NOMO-1 (cell line): ENCODE measurements around the gene RNU1-3.
"Not testable (repeated sequence)": the region's sequence is repeated elsewhere in the genome, so short reads cannot be mapped to it uniquely, and the experiment has no call there.

Source experiments
- DNase-seq, 2 experiments: peaks; one replicate each; lab custom pipeline; 2025; ENCODE audit not compliant: unreplicated experiment in 2 of 2; lab: John Stamatoyannopoulos, UW

RNU1-3 gene

DNA sequence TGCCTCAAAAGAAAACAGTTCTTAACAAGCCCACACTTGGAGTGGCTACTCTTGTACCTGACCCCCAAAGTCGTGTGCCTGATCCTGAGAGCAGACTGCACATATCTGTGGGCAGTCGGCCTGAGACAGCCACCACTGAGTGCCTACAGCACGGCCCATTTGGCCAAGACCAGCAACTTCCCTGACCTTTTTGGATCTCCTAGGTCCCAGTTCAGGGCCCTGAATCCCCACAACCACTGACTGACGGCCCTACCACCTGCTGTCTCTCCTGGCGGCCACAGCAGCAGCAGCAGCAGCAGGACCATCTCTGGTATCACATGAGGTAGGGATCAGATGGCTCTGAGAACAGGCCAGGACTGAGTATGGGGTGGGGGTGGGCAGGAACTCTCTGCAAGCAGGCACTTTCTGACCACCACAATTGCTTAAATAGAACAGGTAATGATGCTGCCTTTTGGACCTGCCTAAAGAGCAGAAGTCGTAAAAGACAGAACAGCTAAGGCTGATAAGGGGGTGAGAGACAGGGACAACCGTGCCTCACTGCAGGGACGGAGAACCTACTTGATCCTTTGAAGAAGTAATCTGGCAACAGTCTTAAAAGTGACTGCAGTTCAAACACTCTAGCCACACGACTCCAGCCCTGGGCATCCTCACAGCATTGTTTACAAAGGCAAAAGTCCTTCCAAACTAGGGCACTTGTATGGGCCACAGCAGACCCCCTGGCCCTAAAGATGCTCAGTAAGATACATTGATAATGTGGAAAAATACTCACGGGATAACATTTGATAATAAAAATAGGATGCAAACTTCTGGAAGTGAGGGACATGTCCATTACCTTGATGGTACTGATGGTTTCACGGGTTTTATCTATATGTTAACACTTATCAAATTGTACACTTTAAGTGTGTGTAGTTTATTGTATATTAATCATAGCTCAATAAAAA lies 27.4 kb downstream of the RNU1-3 start:
- not testable (repeated sequence) for DNase-seq

DNA sequence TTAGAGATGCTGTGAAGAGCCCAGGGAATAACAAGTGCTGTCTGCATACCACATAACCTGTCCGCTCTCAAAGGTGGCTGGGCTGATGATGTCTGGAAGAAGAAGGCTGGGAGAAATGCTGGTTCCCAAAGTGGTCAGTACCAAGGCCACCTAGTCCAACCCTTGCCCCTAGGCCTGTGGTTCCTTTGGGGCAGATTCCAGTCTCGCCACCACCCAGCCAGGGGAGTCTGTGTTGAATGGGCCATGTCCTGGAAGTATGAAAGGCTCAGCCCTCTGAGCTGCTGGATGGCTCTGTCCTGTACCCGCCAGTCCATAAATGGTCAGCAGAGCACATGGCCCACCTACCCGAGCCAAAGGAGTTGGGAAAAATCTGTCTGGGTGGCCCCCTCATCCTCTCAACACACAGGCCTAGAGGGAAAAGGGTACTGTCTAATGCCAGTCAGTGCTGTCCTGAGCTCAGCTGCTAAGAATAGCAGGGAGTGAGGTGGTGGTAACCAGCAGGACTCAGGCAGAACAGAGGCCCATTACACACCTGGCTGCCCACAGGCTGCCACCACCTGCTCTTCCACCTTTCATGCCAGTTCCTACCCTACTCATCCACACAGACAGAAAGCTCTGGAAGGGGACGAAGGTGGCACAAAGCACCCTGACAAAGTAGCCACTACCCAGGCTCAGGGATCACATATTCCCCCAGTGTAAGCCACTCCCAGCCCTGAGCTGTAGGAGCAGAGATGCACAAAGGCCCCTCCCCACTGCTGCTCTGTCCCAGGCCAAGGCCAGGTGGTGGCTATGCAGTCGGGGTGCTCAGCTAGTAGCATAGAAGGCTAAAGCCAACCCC lies 28.6 kb downstream of the RNU1-3 start:
- DNase-seq = not testable (repeated sequence)

DNA sequence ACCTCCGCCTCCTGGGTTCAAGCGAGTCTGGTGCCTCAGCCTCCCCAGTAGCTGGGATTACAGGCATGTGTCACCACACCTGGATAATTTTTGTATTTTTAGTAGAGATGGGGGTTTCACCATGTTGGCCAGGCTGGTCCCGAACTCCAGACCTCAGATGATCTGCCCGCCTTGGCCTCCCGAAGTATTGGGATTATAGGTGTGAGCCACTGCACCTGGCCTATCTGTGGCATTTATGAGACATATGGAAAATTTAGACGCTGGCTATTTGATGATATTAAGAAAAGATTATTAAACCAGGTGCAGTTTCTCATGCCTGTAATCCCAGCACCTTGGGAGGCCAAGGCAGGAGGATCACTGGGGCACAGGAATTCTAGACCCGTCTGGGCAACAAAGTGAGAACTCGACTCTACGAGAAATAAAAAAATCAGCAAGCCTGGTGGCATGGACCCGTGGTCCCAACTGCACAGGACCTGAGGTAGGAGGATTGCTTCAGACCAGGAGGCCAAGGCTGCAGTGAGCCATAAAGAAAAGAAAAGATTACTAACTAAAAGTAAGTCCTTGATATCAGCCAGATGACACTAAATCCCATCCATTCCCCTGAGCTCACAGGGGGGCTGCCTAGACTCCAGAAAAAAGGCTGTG lies 30.1 kb downstream of the RNU1-3 start:
- not testable (repeated sequence) for DNase-seq

DNA sequence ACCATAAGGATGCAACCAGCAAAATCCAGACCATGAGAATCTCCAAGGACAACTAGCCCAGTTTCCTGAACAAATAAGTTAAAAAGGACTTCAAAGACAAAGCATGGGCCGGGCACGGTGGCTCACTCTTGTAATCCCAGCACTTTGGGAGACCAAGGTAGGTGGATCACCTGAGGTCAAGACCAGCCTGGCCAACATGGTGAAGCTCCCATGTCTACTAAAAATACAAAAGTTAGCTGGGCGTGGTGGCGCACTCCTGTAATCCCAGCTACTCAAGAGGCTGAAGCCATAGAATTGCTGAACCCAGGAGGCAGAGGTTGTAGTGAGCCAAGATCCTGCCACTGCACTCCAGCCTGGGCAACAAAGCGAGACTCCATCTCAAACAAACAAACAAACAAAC lies 30.8 kb downstream of the RNU1-3 start:
- DNase-seq = not testable (repeated sequence)

DNA sequence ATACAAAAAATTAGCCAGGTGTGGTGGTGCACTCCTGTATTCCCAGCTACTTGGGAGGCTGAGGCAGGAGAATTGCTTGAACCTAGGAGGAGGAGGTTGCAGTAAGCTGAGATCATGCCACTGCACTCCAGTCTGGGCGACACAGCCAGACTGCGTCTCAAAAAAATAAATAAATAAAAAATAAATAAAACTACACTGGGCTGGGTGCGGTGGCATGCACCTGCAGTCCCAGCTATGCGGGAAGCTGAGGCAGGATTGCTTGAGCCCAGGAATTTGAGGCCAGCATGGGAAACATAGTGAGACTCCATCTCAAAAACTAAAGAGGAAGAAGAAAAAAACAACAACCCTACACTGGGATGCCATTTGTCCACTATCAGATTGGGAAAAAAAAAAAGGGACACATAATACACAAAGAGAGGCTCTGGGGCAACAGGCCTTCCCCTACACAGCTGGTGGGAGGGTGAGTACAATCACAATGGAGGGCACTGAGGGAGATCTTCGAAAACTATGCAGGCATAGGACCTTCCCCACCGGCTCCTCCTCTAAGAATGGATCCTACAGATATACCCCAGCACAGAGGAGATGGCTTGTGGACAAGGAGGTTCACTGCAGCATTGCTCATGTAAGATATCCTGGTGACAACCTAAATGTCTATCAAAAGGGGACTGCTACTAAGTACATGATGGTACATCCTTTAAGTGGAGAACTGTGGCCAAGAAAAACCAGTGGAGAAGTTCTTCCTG lies 33.0 kb downstream of the RNU1-3 start:
- DNase-seq = not testable (repeated sequence)

DNA sequence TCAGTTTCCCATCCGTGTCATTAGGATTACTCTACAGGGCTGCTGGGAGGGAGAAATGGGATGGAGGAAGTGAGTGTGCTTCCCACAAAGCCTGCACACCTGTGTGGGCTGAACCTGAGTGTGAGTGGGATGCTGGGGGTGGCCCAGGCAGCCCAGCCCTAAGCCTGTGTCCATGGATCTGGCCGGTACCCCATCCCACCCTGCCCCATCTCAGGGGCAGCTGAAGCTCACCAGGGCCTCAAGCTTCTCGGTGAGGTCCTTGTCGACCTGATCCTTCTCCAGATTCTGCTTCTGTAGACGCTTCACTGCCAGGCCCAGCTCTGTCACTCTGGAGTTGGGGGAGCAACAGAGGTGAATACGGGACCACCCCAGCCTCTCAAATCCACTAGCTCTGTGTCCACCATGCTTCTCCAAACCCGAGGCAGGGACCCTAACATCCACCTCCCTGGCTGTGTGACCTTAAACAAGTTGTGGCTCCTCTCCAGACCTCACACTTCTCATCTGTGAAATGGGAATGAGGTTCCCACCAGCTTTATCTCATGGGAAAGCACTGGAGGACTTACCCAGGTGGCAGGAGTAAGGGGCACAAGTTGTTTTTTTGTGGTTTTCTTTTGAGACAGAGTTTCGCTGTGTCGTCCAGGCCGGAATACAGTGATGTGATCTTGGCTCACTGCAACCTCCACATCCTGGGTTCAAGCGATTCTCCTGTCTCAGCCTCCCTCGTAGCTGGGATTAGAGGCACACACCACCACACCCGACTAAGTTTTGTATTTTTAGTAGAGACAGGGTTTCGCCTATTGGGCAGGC lies 34.5 kb downstream of the RNU1-3 start:
- not testable (repeated sequence) for DNase-seq

DNA sequence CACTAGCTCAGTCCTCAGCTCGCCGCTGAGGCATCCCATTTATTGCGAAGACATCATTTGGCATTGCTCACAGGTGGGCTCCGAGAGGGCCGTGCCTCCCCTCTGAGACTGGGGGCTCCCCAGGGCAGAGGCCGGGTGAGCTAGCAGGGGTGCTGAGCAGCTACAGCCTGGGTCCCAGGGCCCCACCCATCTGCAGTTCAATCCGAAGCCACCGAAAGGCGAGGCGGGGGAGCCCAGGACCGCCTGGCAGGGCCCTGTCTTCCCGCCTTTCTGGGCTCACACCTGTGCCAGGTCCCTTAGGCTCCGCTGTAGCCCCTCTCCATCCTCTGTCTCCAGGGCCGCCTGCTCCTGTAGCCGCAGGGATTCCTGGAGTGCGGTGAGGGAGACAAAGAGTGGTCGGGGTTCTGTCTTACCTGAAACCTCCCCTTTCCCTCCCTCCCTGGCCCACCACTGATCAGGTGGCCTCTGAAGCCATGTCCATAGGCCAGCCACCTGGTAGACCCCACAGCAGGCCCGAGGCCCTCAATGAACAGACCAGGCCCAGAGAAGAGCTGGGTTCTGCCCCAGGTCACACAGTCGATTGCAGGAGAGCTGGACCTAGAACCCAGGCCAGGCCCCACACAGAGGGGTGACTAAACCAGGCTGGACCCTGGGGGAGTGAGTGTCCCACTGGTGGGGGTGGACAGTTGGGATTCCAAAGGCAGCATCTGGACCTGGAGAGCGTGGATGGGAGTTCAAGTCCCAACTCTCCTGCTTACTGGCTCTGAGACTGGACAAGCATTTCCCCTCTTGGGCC lies 35.3 kb downstream of the RNU1-3 start:
- no peak for DNase-seq

DNA sequence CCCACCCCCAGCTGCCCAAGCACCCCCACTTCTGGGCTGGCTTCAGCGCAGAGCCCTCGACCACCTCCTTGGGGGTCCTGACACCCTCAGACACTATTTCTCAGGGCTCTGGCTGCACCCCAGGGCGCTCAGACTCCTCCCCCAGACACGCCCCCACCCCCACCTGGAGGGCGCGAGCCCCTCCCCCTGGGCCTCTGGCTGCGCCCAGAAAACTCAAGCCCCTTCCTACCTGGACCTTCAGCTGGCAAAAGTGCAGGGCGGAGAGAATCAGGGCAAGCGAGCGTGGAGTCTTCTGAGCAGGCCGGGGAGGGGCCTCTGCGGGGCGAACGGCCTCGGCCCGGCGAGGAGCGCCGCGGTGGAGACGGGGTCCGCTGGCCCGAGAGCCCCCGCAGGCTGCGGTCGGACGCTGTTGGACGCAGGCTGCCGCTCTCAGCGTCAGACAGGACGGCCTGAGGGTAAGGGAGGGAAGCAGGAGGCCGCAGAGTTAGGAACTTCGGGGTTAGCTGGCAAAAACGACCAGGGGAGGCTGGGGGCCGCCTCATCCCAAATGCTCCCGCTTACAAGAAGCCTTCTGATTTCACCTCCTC lies 36.0 kb downstream of the RNU1-3 start:
- DNase-seq = no peak

DNA sequence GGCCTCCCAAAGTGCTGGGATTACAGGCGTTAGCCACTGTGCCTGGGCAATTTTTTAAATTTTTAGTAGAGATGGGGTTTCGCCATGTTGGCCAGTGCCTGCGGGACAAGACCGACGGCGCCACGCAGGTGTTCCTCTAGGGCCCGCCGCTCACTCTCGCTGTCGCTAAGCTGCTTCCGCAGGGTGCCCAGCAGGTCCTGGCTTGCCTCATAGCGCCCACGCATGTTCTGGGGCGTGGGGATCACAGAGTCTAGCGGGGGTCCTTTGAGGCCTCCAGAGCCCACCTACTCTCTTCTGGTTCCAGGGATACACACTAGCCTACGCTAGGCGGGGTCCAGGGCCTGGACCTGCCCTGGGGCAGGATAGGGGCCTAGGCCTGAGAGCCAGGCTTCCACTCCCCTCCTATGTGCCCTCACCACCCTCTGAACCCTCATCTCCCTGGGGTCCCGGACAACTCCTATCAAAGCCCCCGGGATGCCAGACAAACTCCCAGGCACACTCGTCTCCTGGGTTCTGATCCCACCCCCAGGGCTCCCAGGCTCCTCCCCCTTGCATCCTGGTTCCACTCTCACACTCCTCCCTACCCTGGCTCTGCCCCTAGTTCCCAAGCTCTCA lies 36.7 kb downstream of the RNU1-3 start:
- DNase-seq = not testable (repeated sequence)

DNA sequence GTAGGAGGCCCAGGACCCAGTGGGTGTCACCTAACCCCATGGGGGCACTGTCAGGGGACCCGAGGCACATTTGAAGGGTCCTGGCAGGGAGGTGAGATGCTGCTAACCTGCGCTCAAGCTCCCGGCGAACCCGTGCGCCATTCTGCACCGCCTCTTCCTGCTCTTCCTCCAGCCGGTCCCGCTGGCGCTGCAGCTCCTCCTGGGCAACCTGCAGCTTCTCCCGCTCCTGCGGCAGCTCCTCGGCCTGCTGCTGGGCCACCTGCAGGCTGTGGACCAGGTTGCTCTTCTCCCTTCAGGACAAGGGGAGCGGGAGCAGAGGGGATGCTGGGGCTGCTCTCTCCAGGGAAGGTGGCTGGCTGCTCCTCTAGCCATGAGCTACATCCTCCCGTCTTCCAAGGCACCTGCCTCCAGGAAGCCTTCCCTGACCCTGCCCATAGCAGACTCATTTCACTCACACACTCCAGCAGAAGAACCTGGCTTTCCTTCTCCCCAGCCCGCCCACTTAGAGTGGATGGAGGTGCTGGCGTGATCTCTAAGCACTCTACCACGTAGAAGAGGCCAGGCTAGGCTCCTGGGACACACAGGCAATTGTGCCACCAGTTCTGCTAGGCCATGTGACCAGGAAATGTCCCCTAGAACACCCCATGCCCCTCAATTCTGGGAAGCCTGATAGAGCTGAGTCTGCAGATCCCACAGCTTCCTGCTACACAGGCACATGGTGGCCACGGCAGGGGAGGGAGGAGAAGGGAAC lies 38.2 kb downstream of the RNU1-3 start:
- no peak for DNase-seq

DNA sequence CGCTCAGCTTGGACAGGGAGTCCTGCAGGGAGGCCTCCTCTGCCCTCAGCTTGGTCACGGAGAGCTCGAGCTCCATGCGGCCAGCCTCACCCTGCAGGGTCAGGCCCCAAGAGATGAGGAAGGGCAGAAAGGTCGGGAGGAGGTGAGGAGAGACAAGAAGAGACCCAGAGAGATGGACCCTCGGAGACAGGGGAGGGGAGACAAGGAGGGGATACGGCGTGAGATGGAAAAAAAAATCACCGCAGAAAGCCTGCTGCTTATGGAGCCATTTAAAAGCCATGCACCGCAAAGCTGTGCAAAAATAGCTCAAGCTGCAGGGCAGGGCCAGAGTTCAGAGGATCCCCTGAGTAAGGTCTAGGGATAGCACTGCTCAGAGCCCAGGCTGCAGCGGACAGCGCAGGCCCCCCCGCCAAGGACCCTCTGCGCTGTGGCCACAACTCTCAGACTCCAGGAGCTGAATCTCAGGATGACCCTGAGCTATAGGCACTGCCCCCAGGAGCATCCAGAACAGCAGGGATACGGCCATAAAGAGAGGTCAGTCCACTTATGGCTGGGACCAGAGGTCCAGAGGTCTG lies 40.3 kb downstream of the RNU1-3 start:
- DNase-seq = not testable (repeated sequence)

DNA sequence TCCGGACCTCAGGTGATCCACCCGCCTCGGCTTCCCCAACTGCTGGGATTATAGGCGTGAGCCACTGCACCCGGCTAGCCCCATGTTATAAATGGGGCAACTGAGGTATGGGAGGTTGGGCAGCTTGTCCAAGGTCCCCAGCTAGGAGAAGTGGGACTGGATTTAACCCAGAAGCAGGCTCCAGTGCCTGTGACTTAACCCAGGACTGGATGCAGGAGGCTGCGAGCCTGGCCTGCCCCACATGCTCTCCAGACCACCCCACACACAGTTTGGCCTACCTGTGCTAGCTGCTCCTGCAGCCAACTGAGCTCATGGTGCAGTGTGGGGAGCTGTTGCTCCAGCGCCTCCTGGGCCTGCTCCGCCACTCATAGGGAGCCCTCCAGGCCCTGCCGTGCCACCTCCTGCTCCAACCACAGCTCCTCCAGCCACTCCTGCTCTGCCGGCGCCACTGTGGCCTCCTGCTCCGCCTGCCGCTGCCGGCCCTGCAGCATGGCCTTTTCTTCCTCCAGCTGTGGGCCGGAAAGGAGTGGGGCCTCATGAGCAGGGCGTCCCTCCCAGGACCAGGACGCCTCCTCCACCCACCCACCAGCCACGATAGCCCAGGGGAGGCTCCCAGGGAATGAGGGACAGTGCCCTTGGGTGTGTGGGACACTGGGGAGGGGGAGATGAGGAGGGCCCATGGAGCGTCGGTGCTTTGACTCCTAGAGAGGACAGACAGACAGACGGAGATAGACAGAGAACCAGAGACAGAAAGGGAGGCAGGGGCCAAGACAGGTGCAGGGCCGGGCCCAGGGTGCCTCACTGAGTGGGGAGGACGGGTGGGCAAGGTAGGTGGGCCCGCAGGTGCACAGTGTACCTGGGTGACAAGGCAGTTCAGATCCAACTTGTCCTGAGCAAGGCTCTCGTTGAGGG lies 41.0 kb downstream of the RNU1-3 start:
- no peak for DNase-seq

DNA sequence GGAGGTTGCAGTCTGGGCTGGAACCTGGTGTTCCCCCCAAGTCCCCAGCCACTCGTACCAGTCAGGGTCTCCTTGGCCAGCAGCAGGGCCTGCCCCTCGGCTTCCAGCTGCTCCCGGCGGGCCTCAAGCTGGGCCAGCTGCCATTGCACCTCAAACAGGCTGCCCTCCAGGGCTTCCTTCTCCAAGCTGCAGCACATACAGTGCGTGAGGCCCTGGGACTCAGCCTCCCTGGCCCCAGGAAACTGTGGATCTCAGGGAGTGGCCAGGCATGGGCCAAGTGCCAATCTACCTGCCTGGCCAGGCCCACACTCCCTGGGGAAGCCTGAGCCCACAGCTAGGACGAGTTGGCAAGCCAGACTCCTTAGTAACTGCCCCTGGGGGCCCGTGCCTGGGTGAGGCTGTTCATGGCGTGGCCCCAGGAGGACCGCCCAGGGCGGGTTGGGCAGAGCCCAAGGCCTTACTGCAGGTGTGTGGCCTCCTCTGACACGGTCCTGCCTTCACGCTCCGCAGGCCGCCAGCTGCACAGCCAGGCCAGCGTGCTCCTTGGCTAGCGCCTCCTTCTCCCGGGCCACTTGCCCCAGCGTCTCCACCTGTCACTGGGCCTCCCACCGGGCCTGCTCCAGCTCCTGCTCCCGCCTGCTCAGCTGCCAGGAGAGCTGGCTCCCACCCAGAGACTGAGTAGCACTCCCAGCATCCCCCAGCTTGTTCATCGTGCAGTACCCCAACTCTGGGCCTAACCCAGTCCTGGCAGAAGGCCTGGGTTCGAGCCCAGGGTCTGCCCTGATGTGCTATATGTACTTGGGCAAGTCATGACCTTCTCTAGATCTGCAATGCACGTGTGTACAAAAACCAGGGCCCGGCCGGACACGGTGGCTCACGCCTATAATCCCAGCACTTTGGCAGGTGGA lies 42.7 kb downstream of the RNU1-3 start:
- not testable (repeated sequence) for DNase-seq

DNA sequence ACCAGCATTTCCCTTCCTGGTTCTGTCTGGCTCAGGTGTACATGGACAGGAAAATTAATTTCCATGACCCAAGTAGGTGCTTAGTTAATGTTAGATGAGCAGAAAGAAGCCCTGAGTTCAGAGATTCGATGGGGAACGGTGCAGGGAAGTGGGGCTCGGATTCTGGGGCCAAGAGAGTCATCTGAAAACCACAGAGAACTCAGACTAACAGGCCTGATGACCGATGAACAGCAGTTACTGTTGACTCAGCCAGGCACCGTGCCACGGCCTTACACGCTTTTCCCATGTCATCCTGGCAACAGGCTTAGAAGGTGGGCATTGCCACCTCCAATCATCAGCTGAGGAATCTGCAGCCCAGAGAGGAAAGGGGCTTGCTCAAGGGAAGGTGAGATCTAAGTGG lies 43.4 kb downstream of the RNU1-3 start:
- DNase-seq = not testable (repeated sequence)
